Stimulated activated CD8-positive, alpha-beta memory T cell treated with anti-CD3 and anti-CD28 coated beads, Interleukin-4, amount 100 ng/mL, for 48 hours (primary cell): ENCODE data around the gene STK17B.

Experiments used
- DNase-seq: peaks from one replicate; pipeline ENCODE4 v3.0.0-alpha.2; 2020

The STK17B gene

GRCh38 chr2:196153480-196153879 is 17.9 kb downstream of the STK17B start:
- DNase-seq: no peak

- no peak for DNase-seq
Measured at GRCh38 chr2:196149948-196150347, 21.4 kb downstream of the STK17B start.

GRCh38 chr2:196148736-196149135 is 22.6 kb downstream of the STK17B start:
- DNase-seq: no peak

DNA sequence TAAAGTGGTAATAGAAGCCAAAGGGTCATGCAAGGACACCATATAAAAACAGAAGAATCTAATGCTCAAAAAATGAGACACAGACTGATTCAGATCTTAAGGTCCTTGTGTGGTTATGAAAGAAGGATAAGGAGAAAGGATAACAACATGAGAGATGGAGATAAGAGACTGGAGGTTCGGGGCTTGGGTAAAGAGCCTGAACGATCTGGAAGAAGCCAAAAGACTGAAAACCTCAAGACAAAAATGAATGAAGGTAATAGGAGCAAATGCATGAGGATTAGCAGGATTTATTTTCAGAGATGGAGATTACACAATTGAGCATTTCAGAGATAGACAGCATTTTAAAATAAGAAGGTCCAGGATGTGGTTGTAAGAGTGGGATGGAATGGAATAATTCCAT is 26.1 kb downstream of the STK17B start:
- no peak for DNase-seq

DNA sequence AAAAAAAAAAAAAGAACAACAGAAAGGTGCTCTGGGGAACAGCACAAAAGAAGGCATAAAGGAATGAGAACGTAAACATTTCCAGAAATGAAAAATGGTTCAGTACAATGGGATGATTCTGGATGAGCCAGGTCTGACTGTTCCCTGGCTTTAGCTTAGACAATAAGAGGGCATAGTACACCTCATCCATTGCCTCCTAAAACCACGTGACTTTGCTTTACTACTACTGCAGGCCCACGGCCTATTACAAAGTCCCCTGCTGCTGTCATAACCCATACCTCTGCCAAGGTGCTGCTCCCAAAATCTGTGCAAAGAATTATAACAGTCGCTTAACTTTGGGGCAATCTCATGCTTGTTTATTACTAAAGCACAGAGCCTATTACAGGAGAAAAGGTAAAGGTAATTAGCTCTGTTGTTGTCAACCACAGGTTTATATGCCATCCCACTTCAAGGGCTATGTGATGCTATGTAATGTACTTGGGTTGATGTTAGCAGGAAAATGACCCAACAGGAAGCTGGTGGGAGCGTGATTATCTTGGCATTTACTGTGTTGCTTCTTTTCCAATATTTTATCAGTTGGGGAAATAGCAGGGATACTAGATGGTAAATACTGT is 26.8 kb downstream of the STK17B start:
- DNase-seq: no peak

- DNase-seq: no peak
Measured at GRCh38 chr2:196143730-196144131, 27.6 kb downstream of the STK17B start.

DNA sequence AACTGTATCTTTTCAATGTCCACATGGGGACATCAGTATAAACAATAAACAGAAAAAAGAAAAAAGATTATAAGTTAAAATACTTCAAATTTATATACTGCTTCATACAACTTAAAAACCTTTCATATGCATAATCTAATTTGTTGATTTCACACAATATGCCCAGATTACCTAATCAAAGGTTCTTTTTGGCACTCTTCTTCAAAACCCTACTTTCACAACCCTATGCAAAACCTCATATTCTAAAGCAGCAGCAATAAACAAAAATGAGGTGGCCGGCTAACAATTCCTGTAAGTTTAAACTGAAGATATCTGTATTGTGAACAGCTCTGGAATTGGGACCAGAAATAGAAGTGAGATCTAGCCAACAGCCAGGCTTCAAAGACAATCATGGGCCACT is 28.6 kb downstream of the STK17B start:
- no peak for DNase-seq

GRCh38 chr2:196140213-196140612 is 31.2 kb downstream of the STK17B start:
- DNase-seq: no peak

GRCh38 chr2:196137271-196137670 is 34.1 kb downstream of the STK17B start:
- DNase-seq: no peak

- no peak for DNase-seq
Measured at GRCh38 chr2:196136151-196136550, 35.2 kb downstream of the STK17B start.

- DNase-seq: peak; percentile 75
Measured at GRCh38 chr2:196131949-196132925, 39.1 kb downstream of the STK17B start.

GRCh38 chr2:196131384-196131937 is 39.9 kb downstream of the STK17B start:
- peak; percentile 82 for DNase-seq

DNA sequence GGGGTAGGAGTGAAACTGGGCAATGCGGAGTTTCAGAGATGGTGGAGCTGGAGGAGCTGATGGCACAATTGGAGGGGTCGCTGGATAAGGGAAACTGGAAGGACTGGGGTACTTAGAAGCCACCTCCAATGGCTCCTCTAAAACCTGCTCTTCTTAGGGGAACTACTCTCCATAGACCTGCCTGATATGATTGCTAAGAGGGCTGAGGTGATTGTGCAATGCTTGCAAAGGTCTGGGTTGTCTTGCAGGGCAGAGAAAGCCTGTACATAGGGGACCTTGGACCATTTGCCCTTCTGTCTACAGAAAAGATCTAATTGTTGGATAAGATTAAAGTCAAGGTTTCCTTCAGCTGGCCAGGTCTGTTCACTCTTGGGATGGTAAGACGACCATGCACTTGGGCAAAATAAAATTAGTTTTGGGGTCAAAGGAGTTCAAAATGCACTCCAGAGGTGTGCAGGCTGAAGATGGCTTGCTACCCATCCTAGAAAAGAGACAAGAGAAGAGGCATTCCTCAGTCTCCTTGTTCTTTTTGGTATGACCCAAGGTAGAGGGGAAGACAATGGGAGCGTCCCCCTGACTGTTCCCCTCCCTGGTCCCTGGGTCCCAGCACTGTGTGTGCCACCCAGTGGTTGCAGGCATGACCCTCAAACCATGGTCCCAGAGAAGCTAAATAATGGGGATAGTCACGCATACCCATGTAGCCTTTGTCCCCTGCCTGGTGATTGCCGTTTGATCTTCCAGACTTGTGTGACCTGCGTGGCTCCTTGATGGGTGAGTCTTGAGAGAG is 41.1 kb downstream of the STK17B start:
- peak; percentile 59 for DNase-seq

- no peak for DNase-seq
Measured at GRCh38 chr2:196128749-196129148, 42.6 kb downstream of the STK17B start.

DNA sequence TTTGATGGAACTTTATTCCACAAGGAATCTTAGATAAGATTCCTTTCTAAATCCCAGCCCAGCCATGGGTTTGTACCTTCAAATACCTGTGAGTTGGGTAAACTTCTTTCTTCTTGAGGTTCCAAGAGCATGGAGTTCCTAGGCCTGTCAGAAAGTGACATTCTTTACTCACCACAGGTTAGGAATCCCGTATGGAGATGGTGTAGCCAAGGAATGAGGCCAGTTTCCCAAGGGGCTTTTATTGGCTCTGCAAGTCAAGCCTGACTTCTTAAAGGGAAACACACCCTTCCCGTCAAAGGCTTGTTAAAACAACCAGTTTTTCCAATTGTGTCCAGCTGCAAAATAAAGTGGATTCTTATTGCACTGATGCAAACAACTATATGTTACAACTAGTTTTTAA is 45.8 kb downstream of the STK17B start:
- no peak for DNase-seq

DNA sequence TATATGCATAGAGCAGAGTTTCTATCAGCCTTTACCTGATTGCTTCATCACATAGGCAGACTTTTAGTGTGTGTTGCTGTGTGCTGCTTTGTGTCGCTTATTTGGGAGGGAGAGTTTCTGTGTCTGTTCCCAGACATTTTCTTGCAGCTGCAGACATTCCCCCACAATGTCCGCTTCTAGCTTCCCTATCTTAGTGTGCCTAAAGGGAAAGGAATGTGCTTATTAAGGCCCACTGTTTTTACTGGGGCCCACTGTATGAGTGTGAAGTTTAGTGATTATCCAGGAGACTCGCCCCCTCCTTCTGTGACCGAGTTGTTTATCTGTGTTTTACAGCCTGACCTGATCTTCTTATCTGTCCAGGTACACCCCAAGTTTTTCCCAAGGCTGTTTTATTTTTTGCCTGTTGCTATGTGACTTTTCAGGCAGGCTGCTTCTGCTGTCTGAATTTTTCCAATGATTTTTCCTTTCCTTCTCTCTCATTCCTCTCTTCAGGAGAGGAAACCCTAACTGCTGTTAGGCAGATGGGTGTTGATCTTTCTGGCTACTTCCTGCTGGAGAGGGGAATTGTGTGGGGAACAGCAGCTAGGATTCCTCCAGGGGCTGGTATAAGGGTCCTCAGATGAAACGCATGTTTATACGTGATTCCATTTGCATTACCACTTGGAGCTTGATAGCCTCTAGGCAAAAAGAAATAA is 47.6 kb downstream of the STK17B start:
- DNase-seq: no peak

DNA sequence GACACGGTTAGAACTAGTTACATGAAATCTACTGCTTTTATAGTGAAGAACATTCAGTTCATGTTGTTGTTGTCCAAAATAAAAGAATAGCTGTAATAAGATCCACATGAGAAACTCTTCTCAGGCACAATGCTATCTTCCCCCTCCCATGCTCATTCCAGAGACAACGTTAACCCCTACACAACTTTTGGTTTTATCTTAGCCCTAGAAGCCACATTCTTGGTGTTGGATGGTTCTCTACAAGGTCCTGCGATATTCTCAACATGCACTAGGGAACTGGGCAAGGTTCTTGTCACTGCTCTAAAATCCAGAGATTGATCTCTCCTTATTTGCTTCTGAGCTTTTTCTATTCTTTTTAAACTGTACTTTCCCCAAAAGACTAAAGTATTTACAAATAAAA is 51.5 kb downstream of the STK17B start:
- no peak for DNase-seq

DNA sequence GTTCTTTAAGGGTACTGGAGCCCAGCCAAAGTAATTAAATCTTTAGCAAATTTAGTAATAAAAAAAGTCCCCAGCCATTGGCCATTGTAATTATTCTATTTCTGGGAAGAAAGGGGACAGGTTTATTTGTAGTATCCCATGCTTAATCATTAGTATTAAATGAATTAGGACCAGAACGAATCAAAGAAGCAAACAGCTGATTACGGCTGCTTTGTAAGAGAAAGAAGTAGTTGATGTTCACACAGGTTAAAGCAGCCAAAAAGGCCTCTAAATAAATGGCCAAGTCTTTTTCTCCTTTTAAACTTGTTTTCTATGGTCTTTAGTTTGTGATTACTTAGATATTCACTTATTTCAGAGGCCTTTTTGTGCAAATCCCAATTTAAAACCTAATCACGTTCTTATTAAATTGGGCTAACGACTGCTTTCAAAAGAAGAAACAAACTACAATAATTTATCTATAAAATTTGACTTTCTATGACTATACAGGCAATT is 54.1 kb downstream of the STK17B start:
- DNase-seq: no peak

DNA sequence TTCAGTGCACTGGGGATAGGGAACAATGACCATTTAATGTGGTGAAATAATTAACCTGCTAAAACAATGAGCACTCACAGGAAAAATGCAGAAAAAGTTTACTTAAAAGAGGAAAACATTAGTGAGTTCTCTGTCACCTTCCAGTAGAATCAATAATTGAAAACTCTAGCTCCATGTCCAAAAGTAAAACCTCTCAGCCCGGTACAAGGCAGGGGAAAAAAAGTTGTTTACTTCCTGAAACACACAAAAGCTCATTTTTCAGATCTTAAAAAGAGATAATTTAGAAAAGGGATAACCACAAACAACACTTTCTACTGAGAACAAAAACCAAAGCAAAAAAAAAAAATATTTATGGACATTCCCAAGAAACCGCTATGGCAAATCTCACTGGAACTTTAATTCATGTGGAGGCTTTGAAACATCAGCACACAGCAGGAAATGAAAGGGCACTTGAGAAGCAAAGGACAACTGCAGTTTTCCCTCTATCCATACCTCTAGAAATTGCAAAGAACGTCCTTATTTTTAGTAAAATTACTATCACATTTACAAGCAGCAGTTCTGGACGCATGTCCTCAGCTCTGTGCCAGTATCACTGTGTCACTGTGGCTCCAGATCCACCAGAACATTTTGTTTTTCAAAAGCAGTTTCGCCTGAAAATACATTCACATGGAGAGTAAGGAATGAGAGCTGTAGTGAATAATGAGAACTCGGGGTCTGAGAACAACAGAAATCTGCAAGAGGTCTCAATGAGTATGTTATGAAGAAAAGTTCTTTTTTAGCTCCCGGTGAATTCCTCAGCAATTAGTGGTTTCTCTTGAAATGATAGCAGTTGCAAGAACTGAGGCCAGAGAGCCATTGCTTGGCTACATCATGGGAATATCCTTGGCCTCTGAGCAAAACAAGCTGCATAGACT is 58.1 kb downstream of the STK17B start:
- no peak for DNase-seq

GRCh38 chr2:196112418-196113034 is 58.9 kb downstream of the STK17B start:
- DNase-seq: no peak

- DNase-seq: no peak
Measured at GRCh38 chr2:196108604-196109003, 62.8 kb downstream of the STK17B start.
